A673 (cell line): ENCODE measurements around the gene DYNLRB2. TPM values are rescaled to one million over a fixed set of nuclear protein-coding genes. Genes with fewer than 3 reads are reported as not detected.

Source experiments
- BruUV-seq: library from RNA; stranded (reverse); fragments of 400-500 nt; replicated peaks from 2 replicates; lab custom pipeline; 2021; lab: Mats Ljungman, UMichigan
- CTCF ChIA-PET: fragments of 300-600 bp; sonication (Branson Sonifier 250); formaldehyde crosslinking; loops from one replicate; lab custom pipeline; 2022; ENCODE audit warnings: antibody characterized with exemption; lab: Charles Lee
- POLR2A ChIA-PET: fragments of 300-600 bp; sonication (Branson Sonifier 250); formaldehyde crosslinking; loops from one replicate; lab custom pipeline; 2022; ENCODE audit warnings: antibody characterized with exemption; ENCODE audit not compliant: low non-redundant PET; lab: Charles Lee
- DNase-seq: peaks from one replicate; pipeline ENCODE4 v3.0.0-alpha.2; 2015; ENCODE audit warnings: low spot score
- H3K27ac ChIP-seq: fragments of 200-600 bp; sonication (generic); 2 replicates; pipeline ENCODE4 v1.5.1; 2016; ENCODE audit warnings: mixed run types, low read depth, mild to moderate bottlenecking, mixed read lengths, antibody characterized with exemption, low read length; ENCODE audit not compliant: poor library complexity, severe bottlenecking
- H3K27me3 ChIP-seq: fragments of 200-600 bp; sonication (generic); replicated peaks from 2 replicates; pipeline ENCODE4 v1.6.1; 2017; ENCODE audit warnings: mixed run types, low read depth, mild to moderate bottlenecking, mixed read lengths, antibody characterized with exemption, low read length; ENCODE audit not compliant: insufficient read depth, poor library complexity
- H3K36me3 ChIP-seq: fragments of 200-600 bp; sonication (generic); 2 replicates; pipeline ENCODE4 v1.6.1; 2016; ENCODE audit warnings: mixed run types, mild to moderate bottlenecking, mixed read lengths, antibody characterized with exemption, low read length; ENCODE audit not compliant: insufficient read depth, poor library complexity, severe bottlenecking
- H3K4me1 ChIP-seq: fragments of 200-600 bp; sonication (generic); 2 replicates; pipeline ENCODE4 v1.6.1; 2017; ENCODE audit warnings: mixed run types, mild to moderate bottlenecking, mixed read lengths, antibody characterized with exemption, low read length; ENCODE audit not compliant: insufficient read depth, poor library complexity, severe bottlenecking
- H3K4me3 ChIP-seq: fragments of 200-600 bp; sonication (generic); 2 replicates; pipeline ENCODE4 v1.5.1; 2016; ENCODE audit warnings: low read depth, mixed run types, mild to moderate bottlenecking, mixed read lengths, low read length; ENCODE audit not compliant: poor library complexity, severe bottlenecking
- H3K9me3 ChIP-seq: fragments of 200-600 bp; sonication (generic); 2 replicates; pipeline ENCODE4 v1.6.1; 2016; ENCODE audit warnings: mixed run types, low read depth, mild to moderate bottlenecking, mixed read lengths, antibody characterized with exemption, low read length; ENCODE audit not compliant: poor library complexity, severe bottlenecking
- CTCF ChIP-seq: fragments of 300-800, 200-600 bp; sonication (generic); conservative IDR thresholded peaks from 2 replicates; pipeline ENCODE4 v1.5.1; 2017; ENCODE audit warnings: low read depth, mild to moderate bottlenecking, antibody characterized with exemption, low read length, moderate library complexity, mixed read lengths
- EZH2 ChIP-seq: fragments of 200-600 bp; sonication (generic); IDR thresholded peaks from 2 replicates; pipeline ENCODE4 v1.6.1; 2017; ENCODE audit warnings: borderline replicate concordance, low read depth, mild to moderate bottlenecking, mixed read lengths, antibody characterized with exemption, low read length; ENCODE audit not compliant: poor library complexity, severe bottlenecking
- intact Hi-C: fragments of 100-400 bp; cut with micrococcal nuclease; formaldehyde crosslinking; loops from one replicate; pipeline ENCODE4 v1.10.0; 2022; ENCODE audit not compliant: unreplicated experiment
- total RNA-seq: library from RNA; stranded (reverse); gene quantifications from 2 replicates; pipeline ENCODE4 v1.2.3, GENCODE V29; 2021

Gene DYNLRB2
- total RNA-seq, 1 experiment from 2014 or later: not detected

- ChIA-PET CTCF (no interaction called here), POLR2A (no interaction called here)
- DNase-seq: no peak
- H3K27me3 ChIP-seq: no peaks in the 10 kb centered on the region
- BruUV-seq: no TSS peak
- H3K36me3 ChIP-seq: no peaks in the 10 kb centered on the region
- H3K9me3 ChIP-seq: no peaks in the 10 kb centered on the region
- TF ChIP-seq EZH2 (no peak), CTCF (no peak)
- intact Hi-C loops: no loop called here
- H3K4me1 ChIP-seq: no peaks in the 10 kb centered on the region
- no peak overlapping the region for H3K27ac ChIP-seq
- H3K4me3 ChIP-seq: no peak overlapping the region
Measured at GRCh38 chr16:80543162-80543561, 2.4 kb downstream of the DYNLRB2 start.

- ChIA-PET POLR2A (no interaction called here), CTCF (no interaction called here)
- intact Hi-C loops: no loop called here
- H3K4me3 ChIP-seq: no peak overlapping the region
- DNase-seq: no peak
- H3K9me3 ChIP-seq: no peaks in the 10 kb centered on the region
- no peaks in the 10 kb centered on the region for H3K27me3 ChIP-seq
- no peaks in the 10 kb centered on the region for H3K4me1 ChIP-seq
- no TSS peak for BruUV-seq
- TF ChIP-seq EZH2 (no peak), CTCF (no peak)
- H3K36me3 ChIP-seq: no peaks in the 10 kb centered on the region
- H3K27ac ChIP-seq: no peak overlapping the region
Measured at GRCh38 chr16:80544326-80544725, 3.5 kb downstream of the DYNLRB2 start.

- intact Hi-C loops: no loop called here
- H3K36me3 ChIP-seq: no peaks in the 10 kb centered on the region
- BruUV-seq: no TSS peak
- DNase-seq: no peak
- H3K27ac ChIP-seq: no peak overlapping the region
- no peak overlapping the region for H3K4me3 ChIP-seq
- ChIA-PET CTCF (no interaction called here), POLR2A (no interaction called here)
- TF ChIP-seq EZH2 (no peak), CTCF (no peak)
- H3K9me3 ChIP-seq: no peaks in the 10 kb centered on the region
- H3K4me1 ChIP-seq: no peaks in the 10 kb centered on the region
- peaks cover 4% of the 10 kb centered on the region for H3K27me3 ChIP-seq
Measured at GRCh38 chr16:80546249-80546648, 5.5 kb downstream of the DYNLRB2 start.
